K562 (cell line): Measurements from ENCODE around the gene CNGA3. TPM values are rescaled to one million over a fixed set of nuclear protein-coding genes. Genes with fewer than 3 reads are reported as not detected.

ENCODE experiments used
- ATAC-seq: fragments of 200-7000 bp; cut with Tn5 transposase; 3 replicates; pipeline ENCODE4 v1.9.1; 2020; ENCODE audit warnings: moderate library complexity
- BruUV-seq: library from RNA; stranded (reverse); fragments of 400-500 nt; replicated peaks from 2 replicates; lab custom pipeline; 2021; lab: Mats Ljungman, UMichigan
- CTCF ChIA-PET: fragments of 300-600 bp; formaldehyde crosslinking; extraction: SDS; loops from one replicate; lab custom pipeline; 2021; ENCODE audit warnings: low intra/inter-chr PET ratio; lab: Yijun Ruan, JAX
- POLR2A ChIA-PET: fragments of 300-600, 350-650 bp; sonication (Branson Sonifier 250); formaldehyde crosslinking; extraction: SDS; loops from one replicate; lab custom pipeline; 2021; ENCODE audit warnings: antibody characterized with exemption, inconsistent platforms; lab: Yijun Ruan, JAX
- DNase-seq, 4 experiments: peaks; one replicate each; pipeline versions ENCODE4 v3.0.0 to v3.0.0-alpha.2; 2011 to 2018; ENCODE audit warnings: low spot score in 3 of 4, mixed read lengths in 3 of 4; ENCODE audit errors: extremely low read depth in 1 of 4
- FAIRE-seq: peaks from 2 replicates; lab custom pipeline; 2011; peaks lifted over from hg19 to GRCh38; lab: Jason Lieb, UNC
- H2AFZ ChIP-seq: 2 replicates; pipeline ENCODE4 v1.6.0; 2011; ENCODE audit warnings: low read depth, low read length, control low read depth, inconsistent platforms
- H3K27ac ChIP-seq: fragments of 200-600 bp; 3 replicates; pipeline ENCODE4 v1.8.0; 2011; ENCODE audit warnings: low read depth, mild to moderate bottlenecking, control low read depth, inconsistent platforms, low read length, moderate library complexity, mixed read lengths; ENCODE audit errors: extremely low read depth
- H3K27me3 ChIP-seq, 2 experiments: fragments of 300-600 bp in 1 of 2; 2 replicates in 1 of 2; 3 replicates in 1 of 2; pipeline versions ENCODE4 v1.6.0 to v1.8.0; 2011; ENCODE audit warnings: inconsistent platforms in 2 of 2, low read length in 2 of 2, mild to moderate bottlenecking in 1 of 2, mixed read lengths in 1 of 2, moderate library complexity in 1 of 2; ENCODE audit not compliant: control insufficient read depth in 2 of 2, insufficient read depth in 2 of 2
- H3K36me3 ChIP-seq: fragments of 300-600 bp; 3 replicates; pipeline ENCODE4 v1.8.0; 2011; ENCODE audit warnings: mild to moderate bottlenecking, low read length, inconsistent platforms; ENCODE audit not compliant: control insufficient read depth, insufficient read depth
- H3K4me1 ChIP-seq, 2 experiments: fragments of 200-600 bp in 1 of 2; replicated peaks in 1 of 2; 2 replicates in 1 of 2; 3 replicates in 1 of 2; pipeline versions ENCODE4 v1.5.1 to v1.8.0; 2011; ENCODE audit warnings: inconsistent platforms in 2 of 2, low read length in 2 of 2, mild to moderate bottlenecking in 1 of 2, mixed read lengths in 1 of 2, moderate library complexity in 1 of 2; ENCODE audit not compliant: control insufficient read depth in 2 of 2, insufficient read depth in 2 of 2
- H3K4me2 ChIP-seq: 2 replicates; pipeline ENCODE4 v1.6.1; 2011; ENCODE audit warnings: low read length, control low read depth, inconsistent platforms, mixed read lengths; ENCODE audit not compliant: insufficient read depth
- H3K4me3 ChIP-seq: fragments of 200-600 bp; sonication (generic), shearing (Covaris generic); 2 replicates; pipeline ENCODE4 v1.5.1; 2016; ENCODE audit warnings: control low read depth, inconsistent platforms
- H3K79me2 ChIP-seq: fragments of 200-600 bp; 3 replicates; pipeline ENCODE4 v1.8.0; 2011; ENCODE audit warnings: low read length, inconsistent platforms; ENCODE audit not compliant: control insufficient read depth, insufficient read depth
- H3K9ac ChIP-seq, 2 experiments: 2 replicates each; pipeline versions ENCODE4 v1.6.0 to v1.6.1; 2011; ENCODE audit warnings: low read depth in 2 of 2, low read length in 2 of 2, control low read depth in 1 of 2, inconsistent platforms in 1 of 2, mild to moderate bottlenecking in 1 of 2, mixed read lengths in 1 of 2; ENCODE audit not compliant: insufficient read depth in 1 of 2
- H3K9me1 ChIP-seq: one replicate; pipeline ENCODE4 v1.6.0; 2011; ENCODE audit warnings: inconsistent platforms, mild to moderate bottlenecking, low read length, moderate library complexity; ENCODE audit not compliant: control insufficient read depth, insufficient read depth
- H3K9me3 ChIP-seq: replicated peaks from 2 replicates; pipeline ENCODE4 v1.5.1; 2011; ENCODE audit warnings: low read depth, low read length, inconsistent platforms; ENCODE audit not compliant: control insufficient read depth, insufficient read depth
- H4K20me1 ChIP-seq: replicated peaks from 2 replicates; pipeline ENCODE4 v1.6.1; 2011; ENCODE audit warnings: low read length, inconsistent platforms, mixed read lengths; ENCODE audit not compliant: control insufficient read depth, insufficient read depth
- CEBPG ChIP-seq, 3 experiments: fragments of 200-800 bp in 1 of 3; sonication (Bioruptor generic) in 1 of 3; sonication (generic) in 1 of 3; formaldehyde crosslinking in 1 of 3; IDR thresholded peaks in 2 of 3; conservative IDR thresholded peaks in 1 of 3; 2 replicates each; pipeline versions ENCODE4 v1.6.1 to v1.8.0; 2016 to 2022; ENCODE audit warnings: missing compliant biosample characterization in 2 of 3, missing genetic modification characterization in 2 of 3, mild to moderate bottlenecking in 1 of 3, missing genetic modification reagents in 1 of 3
- E2F6 ChIP-seq, 2 experiments: IDR thresholded peaks; 2 replicates each; pipeline ENCODE4 v1.6.1; 2011; ENCODE audit warnings: borderline replicate concordance in 1 of 2, control low read depth in 1 of 2, low read depth in 1 of 2, low read length in 1 of 2, mild to moderate bottlenecking in 1 of 2, mixed read lengths in 1 of 2, moderate library complexity in 1 of 2; ENCODE audit not compliant: insufficient read depth in 1 of 2, insufficient read length in 1 of 2, poor library complexity in 1 of 2, severe bottlenecking in 1 of 2; ENCODE audit errors: extremely low read depth in 1 of 2
- FOXK2 ChIP-seq, 2 experiments: fragments of 450-650 bp; IDR thresholded peaks in 1 of 2; conservative IDR thresholded peaks in 1 of 2; 2 replicates each; pipeline ENCODE4 v1.6.1; 2016; ENCODE audit warnings: low read depth in 2 of 2, mild to moderate bottlenecking in 1 of 2
- HMGXB4 ChIP-seq: sonication (generic); formaldehyde crosslinking; IDR thresholded peaks from 2 replicates; pipeline ENCODE4 v1.8.1; 2023; ENCODE audit warnings: mild to moderate bottlenecking, missing genetic modification reagents
- KHSRP ChIP-seq: fragments of 450-650 bp; IDR thresholded peaks from 2 replicates; pipeline ENCODE4 v1.6.1; 2017
- NEUROD1 ChIP-seq: fragments of 150-350 bp; IDR thresholded peaks from 2 replicates; pipeline ENCODE4 v1.6.1; 2014; ENCODE audit warnings: borderline replicate concordance, low read length, low read depth; ENCODE audit not compliant: partially characterized antibody
- NR2C1 ChIP-seq, 2 experiments: fragments of 450-650 bp; IDR thresholded peaks; 2 replicates each; pipeline ENCODE4 v1.6.1; 2017; ENCODE audit warnings: mild to moderate bottlenecking in 2 of 2, antibody characterized with exemption in 1 of 2, inconsistent platforms in 1 of 2, missing compliant biosample characterization in 1 of 2, missing genetic modification characterization in 1 of 2
- TFAP4 ChIP-seq: sonication (generic); formaldehyde crosslinking; IDR thresholded peaks from 2 replicates; pipeline ENCODE4 v1.8.0; 2022; ENCODE audit warnings: missing genetic modification reagents, mild to moderate bottlenecking, moderate library complexity, borderline replicate concordance
- ZNF583 ChIP-seq: fragments of 250-450 bp; sonication (Bioruptor Pico); IDR thresholded peaks from 2 replicates; pipeline ENCODE4 v1.4.0; 2020
- ZNF644 ChIP-seq: fragments of 200-800 bp; sonication (Bioruptor generic); IDR thresholded peaks from 2 replicates; pipeline ENCODE4 v1.6.1; 2016; ENCODE audit warnings: low read depth, missing genetic modification characterization, missing compliant biosample characterization
- WGBS: fragments of 100-300 bp; shearing (Covaris generic); methylation state at CpG from one replicate; pipeline ENCODE4 v1.1.6; 2016; ENCODE audit warnings: low coverage, mixed read lengths; ENCODE audit not compliant: insufficient coverage; ENCODE audit errors: missing lambda C conversion rate; 5-methylcytosine and 5-hydroxymethylcytosine counted together
- in situ Hi-C: fragments of 300-500 bp; cut with MboI; formaldehyde crosslinking; loops from 4 replicates; pipeline ENCODE4 v1.15.0; 2018; ENCODE audit warnings: inconsistent platforms, mixed read lengths
- intact Hi-C: fragments of 100-400 bp; cut with micrococcal nuclease; formaldehyde crosslinking; loops from 2 replicates; pipeline ENCODE4 v1.14.2; 2022
- polyA plus RNA-seq, 8 experiments: library from polyadenylated mRNA; depleted of rRNA in 4 of 8; stranded (reverse) in 5 of 8; unstranded in 3 of 8; fragments of >200 nt; fragmentation: Nextera tagmentation in 2 of 8; fragmentation: Illumina TruSeq in 1 of 8; extraction: Ambion mirVana in 2 of 8; extraction: Trizol in 1 of 8; gene quantifications; 2 replicates each; pipeline versions ENCODE4 v1.2.1 to v1.2.3, GENCODE V29; 2011 to 2014; ENCODE audit warnings: inconsistent platforms in 1 of 8, missing spikeins in 1 of 8
- total RNA-seq, 7 experiments: library from RNA; depleted of rRNA in 6 of 7; stranded (reverse); fragments of >200 nt in 6 of 7; fragmentation: Illumina TruSeq in 2 of 7; extraction: Trizol in 2 of 7; gene quantifications; 2 replicates each; pipeline versions ENCODE4 v1.2.1 to v1.2.3, GENCODE V29; 2011 to 2021; ENCODE audit warnings: low replicate concordance in 1 of 7

CNGA3 gene
- total and polyA plus RNA-seq, 9 of the 15 experiments (the other 6 are each of a cell fraction or from before 2014, with no cell fraction given), result not detected

GRCh38 chr2:98308068-98308467 is 38.2 kb upstream of the CNGA3 start:
- no peak overlapping the region for H3K27ac ChIP-seq
- no peak for DNase-seq
- ChIA-PET CTCF (no interaction called here), POLR2A (interaction anchor here (0.7 kb wide), 1 partner anchor 41 kb away, joined by 3 read pairs; no protein-coding TSS in a partner anchor)
- in situ Hi-C loops, result no loop called here
- H3K9ac ChIP-seq, result no peak overlapping the region
- peaks cover 0 to 5% of the 10 kb centered on the region in 2 experiments; a peak in 1 of 5 replicates for H3K4me1 ChIP-seq
- FAIRE-seq, result no peak
- H3K9me1 ChIP-seq, result no peaks in the 10 kb centered on the region
- H3K9me3 ChIP-seq, result no peaks in the 10 kb centered on the region
- no peaks in the 10 kb centered on the region for H3K79me2 ChIP-seq
- no peak overlapping the region for H2AFZ ChIP-seq
- H3K36me3 ChIP-seq, result no peaks in the 10 kb centered on the region
- ATAC-seq, result no peak
- H3K4me2 ChIP-seq, result no peak overlapping the region
- 0% methylated on average over 8 of the region's 8 CpGs for WGBS
- no peak for TF ChIP-seq ZNF644 (tag)
- peak in 1 of 2 experiments; percentile 14 for TF ChIP-seq E2F6 (IDR thresholded peaks at IDR 0.05; ENCODE audit: borderline replicate concordance in 1 of 2, extremely low read depth in 1 of 2, insufficient read depth in 1 of 2, insufficient read length in 1 of 2, low read depth in 1 of 2, low read length in 1 of 2, poor library complexity in 1 of 2, severe bottlenecking in 1 of 2)
- no peak overlapping the region for H3K4me3 ChIP-seq
- BruUV-seq, result no TSS peak
- intact Hi-C loops, result no loop called here
- H4K20me1 ChIP-seq, result no peaks in the 10 kb centered on the region
- H3K27me3 ChIP-seq, result peaks cover 11 to 53% of the 10 kb centered on the region in 2 experiments; a peak in 4 of 5 replicates

- Histone ChIP-seq H3K4me3 (no peak overlapping the region), H3K36me3 (no peaks in the 10 kb centered on the region), H3K9me1 (no peaks in the 10 kb centered on the region), H3K27me3 (peaks cover 14 to 56% of the 10 kb centered on the region in 2 experiments; a peak in 4 of 5 replicates), H3K4me1 (peaks cover 0 to 5% of the 10 kb centered on the region in 2 experiments; a peak in 1 of 5 replicates), H3K9ac (no peak overlapping the region), H4K20me1 (no peaks in the 10 kb centered on the region), H3K79me2 (no peaks in the 10 kb centered on the region), H3K4me2 (no peak overlapping the region), H3K27ac (no peak overlapping the region), H3K9me3 (no peaks in the 10 kb centered on the region), H2AFZ (no peak overlapping the region)
- 2% methylated on average over 4 of the region's 4 CpGs for WGBS
- no peak for DNase-seq
- FAIRE-seq, result no peak
- no peak for ATAC-seq
- in situ Hi-C loops, result no loop called here
- CTCF ChIA-PET, result no interaction called here
- POLR2A ChIA-PET, result interaction anchor here (0.7 kb wide), 1 partner anchor 41 kb away, joined by 3 read pairs; no protein-coding TSS in a partner anchor
- intact Hi-C loops, result no loop called here
- no TSS peak for BruUV-seq
- TF ChIP-seq ZNF583, result no peak
- no peak for TF ChIP-seq NR2C1 (IDR thresholded peaks at IDR 0.05)
- TF ChIP-seq NR2C1 (tag; IDR thresholded peaks at IDR 0.05), result no peak
- no peak for TF ChIP-seq FOXK2 (conservative IDR thresholded peaks at IDR 0.05 in 1 of 2, IDR thresholded peaks at IDR 0.05 in 1 of 2; ENCODE audit: low read depth in 2 of 2)
- no peak for TF ChIP-seq CEBPG (CRISPR knock-in tag; IDR thresholded peaks at IDR 0.05)
- no peak for TF ChIP-seq CEBPG (tag; conservative IDR thresholded peaks at IDR 0.05 in 1 of 2, IDR thresholded peaks at IDR 0.05 in 1 of 2)
- no peak for TF ChIP-seq NEUROD1
- no peak for TF ChIP-seq TFAP4 (CRISPR knock-in tag)
- no peak for TF ChIP-seq KHSRP
- no peak for TF ChIP-seq HMGXB4 (CRISPR knock-in tag)
Measured at GRCh38 chr2:98308532-98308931, 37.7 kb upstream of the CNGA3 start.
